ENCODE data around the gene TAS2R1.

The TAS2R1 gene

DNA sequence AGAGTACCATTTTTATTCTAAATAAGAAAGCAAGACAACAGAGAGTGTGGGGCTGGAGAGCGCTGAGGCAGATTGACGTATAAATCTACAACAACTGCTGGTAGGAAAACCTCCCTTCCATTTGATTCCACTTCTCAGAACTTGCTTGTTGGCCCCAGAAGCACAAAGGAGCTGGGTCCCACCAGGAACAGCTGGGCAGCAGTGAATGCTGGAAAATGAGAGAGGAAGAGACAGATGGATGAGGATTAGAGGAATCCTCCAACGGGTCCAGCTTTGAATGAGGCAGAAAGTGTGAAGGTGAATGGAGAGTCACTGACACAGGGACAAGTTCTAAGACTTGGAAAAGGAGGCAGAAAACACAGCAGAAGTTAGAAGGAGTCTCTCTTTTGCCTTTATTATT, 14.8 kb downstream of the TAS2R1 start:
- no peaks in the 10 kb centered on the region for H3K36me3 ChIP-seq (ENCODE audit: control insufficient read depth in 1 of 2, insufficient read depth in 2 of 2, low read length in 2 of 2)
- no peak overlapping the region for H3K18ac ChIP-seq (ENCODE audit: low read length)
- H4K12ac ChIP-seq (ENCODE audit: low read depth, low read length) = no peak overlapping the region
- peaks cover 13 to 16% of the 10 kb centered on the region in 2 experiments for H3K4me1 ChIP-seq (ENCODE audit: control insufficient read depth in 1 of 2, insufficient read depth in 2 of 2, low read length in 2 of 2)
- H4K91ac ChIP-seq (ENCODE audit: low read depth, low read length) = peak overlapping the region; percentile 82
- H3K27ac ChIP-seq (ENCODE audit: low read depth, low read length) = no peak overlapping the region
- H3K9me3 ChIP-seq (ENCODE audit: insufficient read depth, low read depth, low read length) = peaks cover 2% of the 10 kb centered on the region
- H2AFZ ChIP-seq (ENCODE audit: insufficient read depth, low read length, poor library complexity) = peak overlapping the region; percentile 17
- no peaks in the 10 kb centered on the region for H3K27me3 ChIP-seq (ENCODE audit: insufficient read depth, low read length)
- H4K8ac ChIP-seq (ENCODE audit: low read depth, low read length) = peak overlapping the region; percentile 73
- H2BK120ac ChIP-seq (ENCODE audit: insufficient read depth, low read length, poor library complexity) = peak overlapping the region; percentile 73
- peaks cover 22% of the 10 kb centered on the region for H3K79me1 ChIP-seq (ENCODE audit: low read length)
- peak overlapping the region; percentile 95 for H2BK12ac ChIP-seq (ENCODE audit: low read length)
- H3K23ac ChIP-seq (ENCODE audit: low read length) = no peak overlapping the region
- H3K79me2 ChIP-seq (ENCODE audit: control insufficient read depth, insufficient read depth, low read length, poor library complexity) = peaks cover 2% of the 10 kb centered on the region
- no peak overlapping the region for H3K4me2 ChIP-seq (ENCODE audit: low read length)
- H3K9ac ChIP-seq (ENCODE audit: low read length) = no peak overlapping the region
- peak overlapping the region; percentile 54 for H2BK5ac ChIP-seq (ENCODE audit: low read depth, low read length, poor library complexity)
- no peak overlapping the region for H3K4me3 ChIP-seq (ENCODE audit: low read depth, low read length)
- H3K14ac ChIP-seq (ENCODE audit: low read length) = peak overlapping the region; percentile 73
- H2AK5ac ChIP-seq (ENCODE audit: low read length) = peak overlapping the region; percentile 88
- H3K4ac ChIP-seq (ENCODE audit: low read depth, low read length) = no peak overlapping the region
- DNase-seq = no peak
- no CpG with 5 or more reads among the region's 3 CpGs for WGBS (ENCODE audit: extremely low coverage, insufficient coverage, insufficient read length)

DNA sequence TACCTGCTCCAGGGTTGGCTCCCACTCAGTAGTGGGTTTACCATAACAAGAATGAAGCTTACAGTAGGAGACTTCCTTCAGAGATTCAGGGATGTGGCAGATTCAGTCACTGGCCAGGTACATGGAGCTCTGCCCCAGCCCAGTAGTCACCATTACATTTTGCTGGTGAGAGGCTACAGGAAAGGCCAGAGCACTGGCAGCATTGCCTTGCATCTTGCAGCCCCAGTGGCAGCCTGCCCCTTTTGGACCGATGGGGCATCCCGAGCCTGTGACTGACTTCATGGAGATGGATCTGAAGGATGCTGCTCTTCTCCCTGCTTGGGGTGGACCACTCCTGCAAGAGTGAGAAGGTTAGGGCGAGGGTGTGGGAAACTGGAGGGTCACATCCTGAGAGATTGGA, 16.8 kb downstream of the TAS2R1 start:
- Histone ChIP-seq H3K14ac (ENCODE audit: low read length) (no peak overlapping the region), H2BK5ac (ENCODE audit: low read depth, low read length, poor library complexity) (no peak overlapping the region), H3K4me2 (ENCODE audit: low read length) (no peak overlapping the region), H3K79me2 (ENCODE audit: control insufficient read depth, insufficient read depth, low read length, poor library complexity) (no peaks in the 10 kb centered on the region), H3K4me1 (ENCODE audit: control insufficient read depth in 1 of 2, insufficient read depth in 2 of 2, low read length in 2 of 2) (peaks cover 3% of the 10 kb centered on the region in 2 experiments), H3K9ac (ENCODE audit: low read length) (peak overlapping the region; percentile 48), H2BK120ac (ENCODE audit: insufficient read depth, low read length, poor library complexity) (no peak overlapping the region), H4K8ac (ENCODE audit: low read depth, low read length) (no peak overlapping the region), H3K18ac (ENCODE audit: low read length) (no peak overlapping the region), H3K23ac (ENCODE audit: low read length) (peak overlapping the region; percentile 62), H4K91ac (ENCODE audit: low read depth, low read length) (peak overlapping the region; percentile 1), H2BK12ac (ENCODE audit: low read length) (no peak overlapping the region), H3K79me1 (ENCODE audit: low read length) (peaks cover 11% of the 10 kb centered on the region), H3K9me3 (ENCODE audit: insufficient read depth, low read depth, low read length) (peaks cover 2% of the 10 kb centered on the region), H3K4ac (ENCODE audit: low read depth, low read length) (no peak overlapping the region), H3K4me3 (ENCODE audit: low read depth, low read length) (no peak overlapping the region), H3K27ac (ENCODE audit: low read depth, low read length) (no peak overlapping the region), H2AFZ (ENCODE audit: insufficient read depth, low read length, poor library complexity) (no peak overlapping the region), H3K36me3 (ENCODE audit: control insufficient read depth in 1 of 2, insufficient read depth in 2 of 2, low read length in 2 of 2) (no peaks in the 10 kb centered on the region), H3K27me3 (ENCODE audit: insufficient read depth, low read length) (no peaks in the 10 kb centered on the region), H2AK5ac (ENCODE audit: low read length) (peak overlapping the region; percentile 39), H4K12ac (ENCODE audit: low read depth, low read length) (no peak overlapping the region)
- WGBS (ENCODE audit: extremely low coverage, insufficient coverage, insufficient read length) = no CpG with 5 or more reads among the region's 3 CpGs
- DNase-seq = no peak

DNA sequence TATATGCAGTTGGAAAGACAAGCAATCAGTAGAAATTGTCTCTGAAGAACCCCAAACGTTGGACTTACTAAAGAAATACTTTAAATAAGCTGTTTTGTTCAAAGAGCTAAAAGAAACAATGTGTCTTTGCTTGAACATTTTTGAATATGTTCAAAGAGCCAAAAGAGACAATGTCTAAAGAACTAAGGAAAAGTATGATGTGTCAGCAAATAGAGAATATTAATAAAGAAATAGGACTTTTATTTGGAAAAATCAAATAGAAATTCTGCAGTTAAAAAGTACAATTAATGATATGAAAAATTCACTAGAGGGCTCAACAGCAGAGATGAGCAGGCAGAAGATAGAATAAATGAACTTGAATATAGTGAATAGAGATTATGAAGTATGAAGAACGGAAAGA, 19.2 kb downstream of the TAS2R1 start:
- H2AK5ac ChIP-seq (ENCODE audit: low read length) = no peak overlapping the region
- no peak overlapping the region for H2BK12ac ChIP-seq (ENCODE audit: low read length)
- H4K12ac ChIP-seq (ENCODE audit: low read depth, low read length) = no peak overlapping the region
- H3K9me3 ChIP-seq (ENCODE audit: insufficient read depth, low read depth, low read length) = peaks cover 2% of the 10 kb centered on the region
- H3K9ac ChIP-seq (ENCODE audit: low read length) = no peak overlapping the region
- peaks cover 3% of the 10 kb centered on the region for H3K79me1 ChIP-seq (ENCODE audit: low read length)
- no peak overlapping the region for H4K8ac ChIP-seq (ENCODE audit: low read depth, low read length)
- H3K27ac ChIP-seq (ENCODE audit: low read depth, low read length) = no peak overlapping the region
- no CpG with 5 or more reads among the region's 2 CpGs for WGBS (ENCODE audit: extremely low coverage, insufficient coverage, insufficient read length)
- H3K79me2 ChIP-seq (ENCODE audit: control insufficient read depth, insufficient read depth, low read length, poor library complexity) = no peaks in the 10 kb centered on the region
- H3K27me3 ChIP-seq (ENCODE audit: insufficient read depth, low read length) = no peaks in the 10 kb centered on the region
- H3K4me3 ChIP-seq (ENCODE audit: low read depth, low read length) = no peak overlapping the region
- DNase-seq = no peak
- no peak overlapping the region for H3K4me2 ChIP-seq (ENCODE audit: low read length)
- H2AFZ ChIP-seq (ENCODE audit: insufficient read depth, low read length, poor library complexity) = no peak overlapping the region
- no peak overlapping the region for H3K14ac ChIP-seq (ENCODE audit: low read length)
- no peak overlapping the region for H2BK5ac ChIP-seq (ENCODE audit: low read depth, low read length, poor library complexity)
- no peak overlapping the region for H4K91ac ChIP-seq (ENCODE audit: low read depth, low read length)
- H3K4ac ChIP-seq (ENCODE audit: low read depth, low read length) = no peak overlapping the region
- H3K18ac ChIP-seq (ENCODE audit: low read length) = no peak overlapping the region
- H2BK120ac ChIP-seq (ENCODE audit: insufficient read depth, low read length, poor library complexity) = no peak overlapping the region
- no peak overlapping the region for H3K23ac ChIP-seq (ENCODE audit: low read length)
- H3K36me3 ChIP-seq (ENCODE audit: control insufficient read depth in 1 of 2, insufficient read depth in 2 of 2, low read length in 2 of 2) = no peaks in the 10 kb centered on the region
- no peaks in the 10 kb centered on the region for H3K4me1 ChIP-seq (ENCODE audit: control insufficient read depth in 1 of 2, insufficient read depth in 2 of 2, low read length in 2 of 2)

DNA sequence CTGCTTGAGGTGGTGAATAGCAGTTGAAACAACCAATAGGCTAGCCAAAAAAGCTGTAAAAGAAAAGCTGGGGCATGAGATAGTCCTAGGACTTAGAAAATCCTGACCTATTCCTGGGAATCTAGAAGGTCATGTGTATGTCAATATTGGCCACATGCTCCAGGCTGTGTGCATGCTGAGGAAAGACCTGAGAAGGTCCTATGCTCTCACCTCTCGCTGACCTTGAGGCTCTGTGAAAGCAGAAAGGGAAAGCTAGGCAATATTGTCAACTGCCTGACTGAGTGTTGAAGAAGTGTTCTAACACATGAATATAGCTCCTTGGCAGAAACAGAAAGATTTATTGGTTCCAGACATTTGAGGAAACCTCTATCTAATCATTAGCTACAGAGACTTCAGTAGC, 19.8 kb downstream of the TAS2R1 start:
- Histone ChIP-seq H4K12ac (ENCODE audit: low read depth, low read length) (no peak overlapping the region), H4K91ac (ENCODE audit: low read depth, low read length) (no peak overlapping the region), H4K8ac (ENCODE audit: low read depth, low read length) (no peak overlapping the region), H3K4me2 (ENCODE audit: low read length) (no peak overlapping the region), H3K27ac (ENCODE audit: low read depth, low read length) (no peak overlapping the region), H3K4ac (ENCODE audit: low read depth, low read length) (no peak overlapping the region), H2BK120ac (ENCODE audit: insufficient read depth, low read length, poor library complexity) (no peak overlapping the region), H3K18ac (ENCODE audit: low read length) (no peak overlapping the region), H3K9ac (ENCODE audit: low read length) (no peak overlapping the region), H2AK5ac (ENCODE audit: low read length) (no peak overlapping the region), H3K14ac (ENCODE audit: low read length) (no peak overlapping the region), H2BK5ac (ENCODE audit: low read depth, low read length, poor library complexity) (no peak overlapping the region), H3K27me3 (ENCODE audit: insufficient read depth, low read length) (no peaks in the 10 kb centered on the region), H2BK12ac (ENCODE audit: low read length) (no peak overlapping the region), H3K79me1 (ENCODE audit: low read length) (peaks cover 1% of the 10 kb centered on the region), H3K4me3 (ENCODE audit: low read depth, low read length) (no peak overlapping the region), H3K79me2 (ENCODE audit: control insufficient read depth, insufficient read depth, low read length, poor library complexity) (no peaks in the 10 kb centered on the region), H3K36me3 (ENCODE audit: control insufficient read depth in 1 of 2, insufficient read depth in 2 of 2, low read length in 2 of 2) (no peaks in the 10 kb centered on the region), H2AFZ (ENCODE audit: insufficient read depth, low read length, poor library complexity) (no peak overlapping the region), H3K23ac (ENCODE audit: low read length) (no peak overlapping the region), H3K4me1 (ENCODE audit: control insufficient read depth in 1 of 2, insufficient read depth in 2 of 2, low read length in 2 of 2) (no peaks in the 10 kb centered on the region), H3K9me3 (ENCODE audit: insufficient read depth, low read depth, low read length) (peaks cover 2% of the 10 kb centered on the region)
- WGBS (ENCODE audit: extremely low coverage, insufficient coverage, insufficient read length) = no CpG with 5 or more reads among the region's 1 CpG
- DNase-seq = no peak

Measured in trophoblast cell (in vitro differentiated cells and primary cell).